HCT116 (cell line): ENCODE measurements around the gene DMWD.

ENCODE experiments used
- CTCF ChIP-seq, 3 experiments: fragments of 200-600 bp in 1 of 3; sonication (generic) in 1 of 3; IDR thresholded peaks in 2 of 3; conservative IDR thresholded peaks in 1 of 3; 2 replicates each; pipeline ENCODE4 v1.5.1; 2012 to 2017; ENCODE audit warnings: low read depth in 2 of 3, low read length in 2 of 3, antibody characterized with exemption in 1 of 3, borderline replicate concordance in 1 of 3, control low read depth in 1 of 3, mild to moderate bottlenecking in 1 of 3, mixed read lengths in 1 of 3, mixed run types in 1 of 3, moderate library complexity in 1 of 3; ENCODE audit not compliant: insufficient read depth in 1 of 3
- POLR2A ChIP-seq: IDR thresholded peaks from 2 replicates; pipeline ENCODE4 v1.7.0; 2011; ENCODE audit warnings: borderline replicate concordance; ENCODE audit not compliant: insufficient read depth, insufficient read length; ENCODE audit errors: extremely low read depth

GRCh38 chr19:45824041-45824471 lies 31.4 kb upstream of the DMWD start:
- TF ChIP-seq CTCF (IDR thresholded peaks at IDR 0.05 in 2 of 3, conservative IDR thresholded peaks at IDR 0.05 in 1 of 3; ENCODE audit: borderline replicate concordance in 1 of 3, insufficient read depth in 1 of 3, low read depth in 2 of 3, low read length in 2 of 3) (no peak), POLR2A (no peak)
